H1 (cell line): Measurements from ENCODE around the gene KRT72. TPM values are rescaled to one million over a fixed set of nuclear protein-coding genes. Genes with fewer than 3 reads are reported as not detected.

Experiments used
- CTCF ChIA-PET: fragments of 300-600 bp; sonication (Branson Sonifier 250); formaldehyde crosslinking; loops from one replicate; lab custom pipeline; 2021; ENCODE audit not compliant: partially characterized antibody; lab: Charles Lee
- POLR2A ChIA-PET: fragments of 300-600 bp; sonication (Branson Sonifier 250); formaldehyde crosslinking; loops from one replicate; lab custom pipeline; 2021; ENCODE audit warnings: inconsistent platforms; ENCODE audit not compliant: partially characterized antibody; lab: Charles Lee
- DNase-seq, 2 experiments: peaks; one replicate each; pipeline versions ENCODE4 v3.0.0 to v3.0.0-alpha.2; 2010 to 2022; ENCODE audit warnings: low spot score in 2 of 2, low read depth in 1 of 2, mixed read lengths in 1 of 2
- FAIRE-seq: peaks from 2 replicates; lab custom pipeline; 2011; peaks lifted over from hg19 to GRCh38; lab: Jason Lieb, UNC
- H2AFZ ChIP-seq: 2 replicates; pipeline ENCODE4 v1.8.1; 2012; ENCODE audit warnings: low read length, inconsistent platforms
- H2AK5ac ChIP-seq: 2 replicates; pipeline ENCODE4 v1.6.1; 2013; ENCODE audit warnings: low read depth, low read length
- H2BK120ac ChIP-seq: replicated peaks from 2 replicates; pipeline ENCODE3; 2013; ENCODE audit warnings: low read depth, low read length, inconsistent platforms
- H2BK12ac ChIP-seq: 2 replicates; pipeline ENCODE4 v1.6.1; 2013; ENCODE audit warnings: low read depth, low read length
- H2BK15ac ChIP-seq: 2 replicates; pipeline ENCODE4 v1.6.1; 2013; ENCODE audit warnings: low read length
- H2BK20ac ChIP-seq: 2 replicates; pipeline ENCODE4 v1.6.1; 2013; ENCODE audit warnings: low read length
- H2BK5ac ChIP-seq: 2 replicates; pipeline ENCODE4 v1.6.1; 2013; ENCODE audit warnings: low read depth, low read length
- H3K14ac ChIP-seq: 2 replicates; pipeline ENCODE4 v1.6.1; 2013; ENCODE audit warnings: inconsistent platforms; ENCODE audit not compliant: insufficient read length
- H3K18ac ChIP-seq: 2 replicates; pipeline ENCODE4 v1.6.1; 2013; ENCODE audit warnings: low read length; ENCODE audit errors: extremely low read depth
- H3K23ac ChIP-seq: 2 replicates; pipeline ENCODE4 v1.6.1; 2013; ENCODE audit warnings: inconsistent platforms; ENCODE audit not compliant: insufficient read length
- H3K23me2 ChIP-seq: 2 replicates; pipeline ENCODE4 v1.6.1; 2013; ENCODE audit warnings: low read depth, low read length
- H3K27ac ChIP-seq: 2 replicates; pipeline ENCODE4 v1.6.1; 2011; ENCODE audit warnings: low read depth, low read length, inconsistent platforms
- H3K27me3 ChIP-seq, 4 experiments: replicated peaks in 1 of 4; 1 replicate in 1 of 4; 2 replicates in 3 of 4; pipeline versions ENCODE4 v1.6.1 to v1.8.1; 2011 to 2013; ENCODE audit warnings: low read length in 3 of 4, mild to moderate bottlenecking in 3 of 4, inconsistent platforms in 2 of 4, mixed read lengths in 2 of 4, moderate library complexity in 1 of 4; ENCODE audit not compliant: control insufficient read depth in 3 of 4, insufficient read depth in 3 of 4; ENCODE audit errors: extremely low read depth in 1 of 4
- H3K36me3 ChIP-seq, 4 experiments: 2 replicates each; pipeline versions ENCODE4 v1.6.1 to v1.8.1; 2011 to 2013; ENCODE audit warnings: mild to moderate bottlenecking in 4 of 4, low read length in 3 of 4, moderate library complexity in 2 of 4, control low read depth in 1 of 4, inconsistent platforms in 1 of 4; ENCODE audit not compliant: insufficient read depth in 4 of 4, control insufficient read depth in 2 of 4
- H3K4ac ChIP-seq: replicated peaks from 2 replicates; pipeline ENCODE3; 2013; ENCODE audit warnings: low read length, low read depth, mixed read lengths, inconsistent platforms; ENCODE audit not compliant: insufficient read length
- H3K4me1 ChIP-seq, 4 experiments: replicated peaks in 1 of 4; 1 replicate in 1 of 4; 2 replicates in 3 of 4; pipeline versions ENCODE4 v1.6.1 to v1.8.1; 2011 to 2013; ENCODE audit warnings: low read length in 3 of 4, inconsistent platforms in 2 of 4, mixed read lengths in 1 of 4; ENCODE audit not compliant: insufficient read depth in 4 of 4, control insufficient read depth in 3 of 4
- H3K4me2 ChIP-seq, 2 experiments: 2 replicates each; pipeline versions ENCODE4 v1.6.1 to v1.8.1; 2011 to 2013; ENCODE audit warnings: low read depth in 2 of 2, low read length in 2 of 2, control low read depth in 1 of 2, inconsistent platforms in 1 of 2, mild to moderate bottlenecking in 1 of 2; ENCODE audit not compliant: insufficient read depth in 1 of 2
- H3K4me3 ChIP-seq, 4 experiments: fragments of 200-600, 300-600 bp in 1 of 4; sonication (generic), shearing (Covaris generic), sonication (Bioruptor Twin) in 1 of 4; 2 replicates each; pipeline versions ENCODE4 v1.5.1 to v1.8.1; 2011 to 2016; ENCODE audit warnings: low read length in 4 of 4, low read depth in 3 of 4, control low read depth in 2 of 4, inconsistent platforms in 2 of 4, mild to moderate bottlenecking in 2 of 4, mixed read lengths in 1 of 4, moderate library complexity in 1 of 4; ENCODE audit not compliant: insufficient read depth in 2 of 4; ENCODE audit errors: extremely low read depth in 1 of 4
- H3K56ac ChIP-seq: replicated peaks from 2 replicates; pipeline ENCODE3; 2013; ENCODE audit warnings: low read depth, mild to moderate bottlenecking, mixed read lengths, low read length, inconsistent platforms; ENCODE audit not compliant: insufficient read length
- H3K79me1 ChIP-seq: 2 replicates; pipeline ENCODE4 v1.6.1; 2013; ENCODE audit warnings: low read depth, low read length, control low read depth
- H3K79me2 ChIP-seq, 2 experiments: 2 replicates each; pipeline versions ENCODE4 v1.6.1 to v1.8.1; 2012 to 2013; ENCODE audit warnings: low read length in 2 of 2, mild to moderate bottlenecking in 2 of 2, inconsistent platforms in 1 of 2; ENCODE audit not compliant: insufficient read depth in 2 of 2, control insufficient read depth in 1 of 2
- H3K9ac ChIP-seq, 4 experiments: replicated peaks in 1 of 4; 1 replicate in 1 of 4; 2 replicates in 3 of 4; pipeline versions ENCODE4 v1.6.1 to v1.8.1; 2011 to 2013; ENCODE audit warnings: low read depth in 3 of 4, low read length in 3 of 4, control low read depth in 2 of 4, mild to moderate bottlenecking in 2 of 4, moderate library complexity in 2 of 4, inconsistent platforms in 1 of 4; ENCODE audit errors: extremely low read depth in 1 of 4
- H3K9me3 ChIP-seq, 2 experiments: 2 replicates each; pipeline versions ENCODE4 v1.6.1 to v1.8.1; 2012 to 2013; ENCODE audit warnings: mild to moderate bottlenecking in 2 of 2, moderate library complexity in 2 of 2, control low read depth in 1 of 2, inconsistent platforms in 1 of 2, low read depth in 1 of 2, low read length in 1 of 2, mixed read lengths in 1 of 2; ENCODE audit not compliant: insufficient read depth in 2 of 2
- H4K20me1 ChIP-seq, 2 experiments: replicated peaks in 1 of 2; 2 replicates each; pipeline versions ENCODE3 to v1.8.1; 2011 to 2013; ENCODE audit warnings: inconsistent platforms in 2 of 2, low read length in 2 of 2, mild to moderate bottlenecking in 1 of 2; ENCODE audit not compliant: insufficient read depth in 2 of 2, control insufficient read depth in 1 of 2
- H4K5ac ChIP-seq: 2 replicates; pipeline ENCODE4 v1.6.1; 2013; ENCODE audit warnings: low read length, low read depth, mixed read lengths, inconsistent platforms; ENCODE audit not compliant: insufficient read length
- H4K8ac ChIP-seq: 2 replicates; pipeline ENCODE4 v1.8.0; 2013; ENCODE audit warnings: mild to moderate bottlenecking, moderate library complexity, low read length, inconsistent platforms; ENCODE audit not compliant: insufficient read depth; ENCODE audit errors: extremely low read depth
- H4K91ac ChIP-seq: replicated peaks from 2 replicates; pipeline ENCODE3; 2013; ENCODE audit warnings: low read length, mixed read lengths, inconsistent platforms; ENCODE audit not compliant: insufficient read length
- EGR1 ChIP-seq: IDR thresholded peaks from 2 replicates; pipeline ENCODE4 v1.6.1; 2011; ENCODE audit warnings: low read depth, low read length, borderline replicate concordance
- KDM1A ChIP-seq: fragments of 200-600, 300-600 bp; sonication (generic); IDR thresholded peaks from 2 replicates; pipeline ENCODE4 v1.7.1; 2016; ENCODE audit warnings: mild to moderate bottlenecking, low read length, borderline replicate concordance
- NRF1 ChIP-seq: IDR thresholded peaks from 2 replicates; pipeline ENCODE4 v1.6.1; 2011; ENCODE audit warnings: mild to moderate bottlenecking, low read depth, low read length, improper control_type of control experiment
- SIN3A ChIP-seq, 2 experiments: IDR thresholded peaks in 1 of 2; conservative IDR thresholded peaks in 1 of 2; 2 replicates each; pipeline ENCODE4 v1.6.1; 2011 to 2012; ENCODE audit warnings: low read length in 2 of 2, improper control_type of control experiment in 1 of 2, low read depth in 1 of 2, mild to moderate bottlenecking in 1 of 2
- SP2 ChIP-seq: IDR thresholded peaks from 2 replicates; pipeline ENCODE4 v1.6.1; 2012; ENCODE audit warnings: mild to moderate bottlenecking, low read length, inconsistent platforms
- ZNF274 ChIP-seq: IDR thresholded peaks from 2 replicates; pipeline ENCODE4 v1.7.0; 2012; ENCODE audit warnings: low read length, borderline replicate concordance; ENCODE audit errors: extremely low read depth
- WGBS, 2 experiments: shearing (Covaris generic) in 1 of 2; methylation state at CpG; one replicate each; pipeline versions ENCODE4 v1.1.6 to v1.1.7; 2013 to 2015; ENCODE audit warnings: low lambda C conversion rate in 2 of 2, mixed read lengths in 2 of 2, inconsistent platforms in 1 of 2, low coverage in 1 of 2, missing lambda C conversion rate in 1 of 2; ENCODE audit not compliant: insufficient replicate concordance in 2 of 2, insufficient coverage in 1 of 2, insufficient read length in 1 of 2; ENCODE audit errors: extremely low coverage in 1 of 2, missing lambda C conversion rate in 1 of 2; 5-methylcytosine and 5-hydroxymethylcytosine counted together
- polyA plus RNA-seq, 7 experiments: library from polyadenylated mRNA; depleted of rRNA in 3 of 7; stranded (reverse) in 5 of 7; unstranded in 2 of 7; fragments of >200 nt in 5 of 7; fragments of 200-250 nt in 2 of 7; gene quantifications; 1 replicate in 5 of 7; 2 replicates in 1 of 7; 4 replicates in 1 of 7; pipeline versions ENCODE4 v1.2.1 to v1.2.3, GENCODE V29; 2011 to 2013; ENCODE audit warnings: missing spikeins in 2 of 7, mixed read lengths in 2 of 7
- total RNA-seq: library from RNA; stranded (reverse); fragmentation: NEBNext Ultra II Directional; extraction: Animal tissue kit (Norgen Biotek cat#: 25700); gene quantifications from 2 replicates; pipeline ENCODE4 v1.2.1, GENCODE V29; 2021
- TF ChIP-seq, protein P1 (sequence below): IDR thresholded peaks from 2 replicates; pipeline ENCODE4 v1.6.1; 2011; ENCODE audit warnings: low read length, improper control_type of control experiment

KRT72 gene
- total and polyA plus RNA-seq, 2 of the 8 experiments (the other 6 are each of a cell fraction or from before 2014, with no cell fraction given), result not detected

DNA sequence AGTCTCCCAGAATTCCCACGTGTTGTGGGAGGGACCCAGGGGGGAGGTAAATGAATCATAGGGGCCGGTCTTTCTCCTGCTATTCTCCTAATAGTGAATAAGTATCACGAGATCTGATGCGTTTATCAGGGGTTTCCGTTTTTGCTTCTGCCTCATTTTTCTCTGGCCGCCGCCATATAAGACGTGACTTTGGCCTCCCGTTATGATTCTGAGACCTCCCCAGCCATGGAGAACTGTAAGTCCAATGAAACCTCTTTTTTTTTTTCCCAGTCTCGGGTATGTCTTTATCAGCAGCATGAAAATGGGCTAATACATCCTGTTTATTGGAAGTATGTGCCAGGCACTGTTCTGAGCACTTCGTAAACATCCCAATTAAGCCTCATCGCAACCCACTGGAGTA, 788 bp downstream of the KRT72 start:
- Histone ChIP-seq H2BK5ac (no peak overlapping the region), H3K9ac (no peak overlapping the region), H2AK5ac (no peak overlapping the region), H4K5ac (no peak overlapping the region), H3K4me3 (no peak overlapping the region), H2BK15ac (no peak overlapping the region), H2AFZ (no peak overlapping the region), H3K23ac (no peak overlapping the region)
- no peak for DNase-seq
- CTCF ChIA-PET, result interaction anchor here (1.0 to 23.2 kb wide), 6 partner anchors 12 to 275 kb away, joined by 3 to 502 read pairs (median 4); no protein-coding TSS in a partner anchor
- TF ChIP-seq, protein P1, sequence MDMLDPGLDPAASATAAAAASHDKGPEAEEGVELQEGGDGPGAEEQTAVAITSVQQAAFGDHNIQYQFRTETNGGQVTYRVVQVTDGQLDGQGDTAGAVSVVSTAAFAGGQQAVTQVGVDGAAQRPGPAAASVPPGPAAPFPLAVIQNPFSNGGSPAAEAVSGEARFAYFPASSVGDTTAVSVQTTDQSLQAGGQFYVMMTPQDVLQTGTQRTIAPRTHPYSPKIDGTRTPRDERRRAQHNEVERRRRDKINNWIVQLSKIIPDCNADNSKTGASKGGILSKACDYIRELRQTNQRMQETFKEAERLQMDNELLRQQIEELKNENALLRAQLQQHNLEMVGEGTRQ, result no peak
- TF ChIP-seq ZNF274 (no peak), SIN3A (conservative IDR thresholded peaks at IDR 0.05 in 1 of 2, IDR thresholded peaks at IDR 0.05 in 1 of 2; ENCODE audit: low read depth in 1 of 2, low read length in 2 of 2) (no peak), SP2 (no peak), KDM1A (no peak), NRF1 (no peak), EGR1 (no peak)
- TF ChIP-seq, all 59 proteins: peak for 0
- H3K56ac ChIP-seq, result no peak overlapping the region
- H3K4me2 ChIP-seq, result no peak overlapping the region; a peak in 1 of 4 replicates
- H4K91ac ChIP-seq, result no peak overlapping the region
- no peak overlapping the region for H2BK12ac ChIP-seq
- H3K79me1 ChIP-seq, result no peaks in the 10 kb centered on the region
- peaks cover 0 to 6% (median under 1%) of the 10 kb centered on the region in 4 experiments; a peak in 5 of 7 replicates for H3K27me3 ChIP-seq
- H3K4ac ChIP-seq, result no peak overlapping the region
- H4K20me1 ChIP-seq, result no peaks in the 10 kb centered on the region
- H3K4me1 ChIP-seq, result no peaks in the 10 kb centered on the region
- no peak overlapping the region for H2BK120ac ChIP-seq
- H3K18ac ChIP-seq, result no peak overlapping the region
- WGBS, 2 experiments, result 91% methylated on average over 9 of the region's 12 CpGs; no CpG with 5 or more reads in 1 of the 2 experiments
- FAIRE-seq, result no peak
- no peaks in the 10 kb centered on the region; a peak in 2 of 4 replicates for H3K9me3 ChIP-seq
- no peak overlapping the region for H2BK20ac ChIP-seq
- H3K79me2 ChIP-seq, result no peaks in the 10 kb centered on the region
- no peak overlapping the region for H3K14ac ChIP-seq
- POLR2A ChIA-PET, result no interaction called here
- no peaks in the 10 kb centered on the region; the same call in 1 of the 2 replicates for H3K23me2 ChIP-seq
- no peaks in the 10 kb centered on the region for H3K36me3 ChIP-seq
- no peak overlapping the region for H4K8ac ChIP-seq
- H3K27ac ChIP-seq, result no peak overlapping the region
